Stimulated activated CD8-positive, alpha-beta memory T cell treated with anti-CD3 and anti-CD28 coated beads, Interleukin-15, amount 100 ng/mL, for 24 hours (primary cell): ENCODE measurements around the gene SFXN1.
"Not testable (repeated sequence)": the region's sequence is repeated elsewhere in the genome, so short reads cannot be mapped to it uniquely, and the experiment has no call there.

Experiments used
- DNase-seq: peaks from one replicate; pipeline ENCODE4 v3.0.0-alpha.2; 2020; ENCODE audit warnings: low read depth

Gene SFXN1

GRCh38 chr5:175494264-175495183 is 16.2 kb downstream of the SFXN1 start:
- no peak for DNase-seq

- no peak for DNase-seq
Measured at GRCh38 chr5:175501759-175502158, 23.4 kb downstream of the SFXN1 start.

DNA sequence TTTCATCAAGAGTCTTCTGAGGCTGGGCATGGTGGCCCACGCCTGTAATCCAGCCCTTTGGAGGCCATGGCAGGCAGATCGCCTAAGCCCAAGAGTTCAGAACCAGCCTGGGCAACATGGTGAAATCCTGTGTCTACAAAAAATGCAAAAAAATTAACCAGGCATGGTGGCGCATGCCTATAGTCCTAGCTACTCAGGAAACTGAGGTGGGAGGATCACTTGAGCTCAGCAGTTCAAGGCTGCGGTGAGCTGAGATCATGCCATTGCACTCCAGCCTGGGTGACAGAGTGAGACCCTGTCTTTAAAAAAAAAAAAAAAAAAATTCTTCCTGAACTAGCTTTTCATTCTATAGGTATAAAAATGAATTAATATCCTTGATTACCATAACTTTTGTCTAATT is 29.3 kb downstream of the SFXN1 start:
- not testable (repeated sequence) for DNase-seq

DNA sequence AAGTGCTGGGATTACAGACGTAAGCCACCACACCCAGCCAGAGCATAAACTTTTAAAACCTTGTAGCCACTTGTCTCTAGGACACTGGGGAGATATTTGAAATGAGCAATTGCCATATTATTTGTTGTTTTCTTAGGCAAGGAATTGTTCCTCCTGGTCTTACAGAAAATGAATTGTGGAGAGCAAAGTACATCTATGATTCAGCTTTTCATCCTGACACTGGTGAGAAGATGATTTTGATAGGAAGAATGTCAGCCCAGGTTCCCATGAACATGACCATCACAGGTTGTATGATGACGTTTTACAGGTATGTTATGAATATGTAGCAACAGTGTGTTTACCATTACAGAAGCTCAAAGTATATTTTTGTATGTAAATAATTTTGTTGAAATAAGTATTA is 30.5 kb downstream of the SFXN1 start:
- no peak for DNase-seq

DNA sequence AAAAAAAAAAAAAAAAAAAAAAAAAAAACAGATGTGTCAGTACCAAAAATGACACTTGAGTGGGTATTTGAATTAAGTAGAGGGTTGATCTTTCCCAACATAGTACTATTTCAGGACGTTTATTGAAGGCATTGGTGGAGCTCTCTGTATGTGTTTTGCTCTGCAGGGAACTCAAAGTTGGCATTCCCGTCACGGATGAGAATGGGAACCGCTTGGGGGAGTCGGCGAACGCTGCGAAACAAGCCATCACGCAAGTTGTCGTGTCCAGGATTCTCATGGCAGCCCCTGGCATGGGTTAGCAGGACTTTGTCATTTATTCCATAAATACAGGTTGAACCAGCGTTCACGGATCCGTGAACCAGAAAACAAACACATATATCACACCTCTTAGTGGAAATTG is 34.9 kb downstream of the SFXN1 start:
- no peak for DNase-seq

DNA sequence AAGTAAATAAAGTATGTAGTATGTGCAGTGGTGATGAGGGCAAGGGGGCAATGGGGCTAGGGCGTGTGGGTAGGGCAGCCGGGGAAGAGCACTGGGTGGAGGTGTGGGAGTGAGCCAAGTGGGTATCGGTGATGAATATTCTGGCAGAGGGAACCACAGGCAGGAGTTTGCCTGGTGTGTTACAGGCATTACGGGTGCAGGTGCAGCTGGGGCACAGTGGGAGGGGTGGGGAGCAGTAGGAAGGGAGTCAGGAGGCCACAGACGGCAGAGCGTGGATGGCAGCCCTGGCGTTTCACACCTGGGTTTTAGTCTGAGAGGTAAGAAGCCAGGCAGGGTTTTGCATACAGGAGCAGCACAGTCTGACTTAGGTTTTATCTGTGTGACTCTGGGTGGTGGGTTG is 35.4 kb downstream of the SFXN1 start:
- no peak for DNase-seq

DNA sequence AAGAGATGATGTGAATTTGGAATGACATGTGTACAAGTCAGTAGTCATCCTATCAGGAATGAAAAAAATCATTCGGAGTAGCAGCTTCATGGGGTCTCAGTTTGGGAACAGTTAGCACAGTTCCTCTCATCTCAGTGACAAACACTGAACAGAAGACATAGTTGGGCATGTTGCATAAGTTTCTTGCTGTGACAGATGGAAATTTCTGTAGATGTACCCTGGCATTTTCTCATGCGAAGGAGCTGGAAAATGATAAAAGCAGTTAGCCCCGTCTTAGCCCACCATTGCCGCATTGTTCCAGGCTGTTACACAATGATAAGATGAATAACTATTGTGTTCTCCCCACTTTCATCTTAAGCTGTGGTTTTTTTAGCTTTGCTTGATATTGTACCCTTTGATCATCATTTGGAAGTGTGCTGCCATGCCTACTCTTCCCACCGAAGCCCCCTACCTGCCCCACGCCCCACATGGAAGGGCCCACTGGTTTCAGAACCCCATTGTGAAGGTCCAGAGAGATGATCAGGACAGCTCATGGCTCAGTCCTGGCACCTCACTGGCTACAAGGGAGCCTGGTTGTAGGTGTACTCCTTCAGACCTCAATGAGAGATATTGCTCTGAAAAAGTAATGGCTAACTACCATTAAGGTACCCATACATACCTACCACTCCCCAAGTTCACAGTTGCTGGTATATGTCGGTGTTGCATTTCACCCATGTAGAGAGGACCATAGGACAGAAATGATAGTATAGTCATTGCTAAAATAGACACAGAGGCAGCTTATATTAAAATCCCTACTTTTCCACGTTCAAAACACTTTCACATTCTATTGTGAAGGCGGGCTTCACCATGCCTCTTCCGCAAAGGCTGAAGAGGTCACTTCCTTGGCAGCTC is 38.8 kb downstream of the SFXN1 start:
- DNase-seq: no peak

- no peak for DNase-seq
Measured at GRCh38 chr5:175517824-175518450, 39.6 kb downstream of the SFXN1 start.

- no peak for DNase-seq
Measured at GRCh38 chr5:175519006-175519405, 40.6 kb downstream of the SFXN1 start.

DNA sequence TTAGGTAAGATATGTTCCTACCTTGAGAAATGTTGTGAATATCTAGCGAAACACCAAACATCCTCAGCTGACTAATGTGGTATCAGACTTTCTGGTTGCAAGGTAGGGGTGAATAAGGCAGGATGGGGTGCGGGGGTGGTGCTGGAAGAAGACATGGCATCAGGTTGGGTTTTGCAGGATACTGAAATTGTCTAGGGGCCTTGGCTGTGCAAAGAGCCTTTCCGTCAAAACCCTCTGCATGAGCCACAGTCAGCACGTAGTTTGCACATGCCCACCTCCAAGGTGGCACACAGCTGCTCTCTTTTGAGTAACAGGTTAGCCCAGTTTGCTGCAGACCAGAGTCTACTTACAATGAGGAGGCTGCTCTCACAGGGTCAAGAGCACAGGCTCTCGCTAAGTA is 42.0 kb downstream of the SFXN1 start:
- DNase-seq: no peak

GRCh38 chr5:175520873-175521272 is 42.5 kb downstream of the SFXN1 start:
- DNase-seq: no peak

DNA sequence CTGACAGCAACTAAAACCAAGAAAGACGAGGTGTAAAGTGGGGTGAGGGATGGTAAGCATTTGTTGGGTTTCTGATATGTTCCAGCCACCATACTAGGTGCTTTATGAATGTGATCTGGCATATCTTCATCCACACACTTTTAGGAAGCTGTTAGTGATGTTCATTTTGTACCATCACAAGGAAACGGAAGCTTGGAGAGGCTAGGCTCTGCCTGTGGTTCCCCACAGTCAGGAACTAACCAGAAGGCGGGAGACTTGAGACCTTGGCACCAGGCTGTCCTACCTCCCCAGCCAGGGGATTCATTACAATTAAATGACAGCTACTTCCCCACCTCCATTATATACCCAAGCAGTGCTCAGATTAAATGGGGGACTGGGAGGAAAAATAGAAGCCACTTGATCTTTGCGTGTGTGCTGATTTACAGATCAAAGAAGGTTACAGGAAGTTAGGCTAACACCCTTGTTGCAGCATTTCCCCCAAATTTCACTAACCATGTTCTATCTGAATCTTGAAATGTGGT is 43.0 kb downstream of the SFXN1 start:
- no peak for DNase-seq

GRCh38 chr5:175523292-175523691 is 44.9 kb downstream of the SFXN1 start:
- no peak for DNase-seq

- DNase-seq: no peak
Measured at GRCh38 chr5:175524211-175524610, 45.9 kb downstream of the SFXN1 start.

GRCh38 chr5:175526691-175527090 is 48.3 kb downstream of the SFXN1 start:
- no peak for DNase-seq

DNA sequence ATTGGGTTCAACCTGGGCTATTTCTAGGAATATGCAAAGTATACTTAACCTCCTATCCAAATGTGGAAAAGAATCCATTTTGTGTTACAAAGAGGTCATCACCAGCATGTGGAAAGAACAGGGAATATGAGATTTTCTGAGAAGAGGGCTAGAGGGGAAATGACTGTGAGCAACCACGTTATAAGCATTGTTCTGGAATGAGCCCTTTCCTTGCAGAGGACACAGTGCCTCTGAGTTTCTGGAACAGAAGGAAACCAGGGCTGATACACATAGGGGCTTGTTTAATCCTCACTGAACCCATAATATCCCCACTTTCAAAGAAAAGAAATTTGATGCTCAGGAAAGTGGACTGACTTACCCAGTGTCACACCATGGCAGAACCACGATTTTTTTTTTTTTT is 53.0 kb downstream of the SFXN1 start:
- no peak for DNase-seq

- DNase-seq: peak; percentile 62
Measured at GRCh38 chr5:175534070-175534932, 55.9 kb downstream of the SFXN1 start.

- not testable (repeated sequence) for DNase-seq
Measured at GRCh38 chr5:175535331-175535730, 57.0 kb downstream of the SFXN1 start.

DNA sequence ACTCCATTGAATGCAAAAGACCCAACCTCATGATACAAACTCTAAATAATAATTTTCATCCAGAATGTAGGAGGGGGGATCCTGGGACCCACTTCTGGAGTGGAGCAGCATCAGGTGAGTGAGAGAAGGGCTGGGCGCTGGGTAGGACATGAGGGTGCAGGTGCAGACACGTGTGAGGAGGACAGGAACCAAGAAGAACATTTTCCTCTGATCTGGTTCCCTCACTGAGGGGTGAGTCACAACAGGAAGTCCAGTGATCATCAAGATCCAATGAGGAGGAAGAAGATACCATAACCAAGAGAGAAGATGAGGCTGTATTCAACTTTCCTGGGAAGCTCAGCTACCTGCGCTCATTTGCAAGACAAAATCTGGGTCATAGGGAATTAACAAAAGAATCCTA is 57.4 kb downstream of the SFXN1 start:
- DNase-seq: no peak

- DNase-seq: no peak
Measured at GRCh38 chr5:175538576-175538975, 60.2 kb downstream of the SFXN1 start.

GRCh38 chr5:175539936-175540335 is 61.6 kb downstream of the SFXN1 start:
- no peak for DNase-seq
